IMR-90 (cell line): Measurements from ENCODE around the gene SLIT3. TPM values are rescaled to one million over a fixed set of nuclear protein-coding genes. Genes with fewer than 3 reads are reported as not detected.

Experiments
- ATAC-seq: fragments of 200-7000 bp; cut with Tn5 transposase; 2 replicates; pipeline ENCODE4 v1.9.1; 2020; ENCODE audit warnings: low read depth, mild to moderate bottlenecking, moderate library complexity
- BruUV-seq: library from RNA; stranded (reverse); fragments of 400-500 nt; replicated peaks from 2 replicates; lab custom pipeline; 2021; lab: Mats Ljungman, UMichigan
- CTCF ChIA-PET: fragments of 300-600 bp; formaldehyde crosslinking; extraction: SDS; loops from one replicate; lab custom pipeline; 2021; ENCODE audit warnings: antibody characterized with exemption; lab: Yijun Ruan, JAX
- POLR2A ChIA-PET: fragments of 300-600 bp; sonication (Branson Sonifier 250); formaldehyde crosslinking; loops from one replicate; lab custom pipeline; 2022; ENCODE audit warnings: antibody characterized with exemption; ENCODE audit not compliant: unreplicated experiment; lab: Charles Lee
- DNase-seq: peaks from one replicate; pipeline ENCODE4 v3.0.0; 2013
- H2AFZ ChIP-seq: replicated peaks from 2 replicates; pipeline ENCODE3; 2013; ENCODE audit warnings: low read length, mild to moderate bottlenecking; ENCODE audit not compliant: poor library complexity
- H2AK5ac ChIP-seq: 2 replicates; pipeline ENCODE4 v1.6.1; 2013; ENCODE audit warnings: low read depth, low read length, inconsistent platforms
- H2AK9ac ChIP-seq: replicated peaks from 2 replicates; pipeline ENCODE3; 2013; ENCODE audit warnings: mild to moderate bottlenecking, low read depth, low read length, moderate library complexity; ENCODE audit not compliant: poor library complexity
- H2BK120ac ChIP-seq: 2 replicates; pipeline ENCODE4 v1.6.1; 2013; ENCODE audit warnings: low read depth, low read length, inconsistent platforms
- H2BK15ac ChIP-seq: 3 replicates; pipeline ENCODE4 v1.6.1; 2013; ENCODE audit warnings: low read depth, low read length, inconsistent platforms
- H2BK20ac ChIP-seq: 2 replicates; pipeline ENCODE4 v1.6.1; 2013; ENCODE audit warnings: low read depth, mild to moderate bottlenecking, inconsistent platforms, low read length, moderate library complexity
- H2BK5ac ChIP-seq: 2 replicates; pipeline ENCODE4 v1.6.1; 2013; ENCODE audit warnings: mild to moderate bottlenecking, low read depth, low read length, inconsistent platforms; ENCODE audit not compliant: poor library complexity, severe bottlenecking
- H3K14ac ChIP-seq: replicated peaks from 2 replicates; pipeline ENCODE4 v1.6.1; 2013; ENCODE audit warnings: low read depth, low read length, inconsistent platforms
- H3K18ac ChIP-seq: 2 replicates; pipeline ENCODE4 v1.6.1; 2013; ENCODE audit warnings: low read depth, low read length, control low read depth
- H3K23ac ChIP-seq: 2 replicates; pipeline ENCODE4 v1.6.1; 2013; ENCODE audit warnings: low read depth, low read length, inconsistent platforms
- H3K27ac ChIP-seq: 2 replicates; pipeline ENCODE4 v1.5.1; 2013; ENCODE audit warnings: mild to moderate bottlenecking, control low read depth, low read length; ENCODE audit not compliant: insufficient read depth
- H3K27me3 ChIP-seq: 2 replicates; pipeline ENCODE4 v1.6.1; 2013; ENCODE audit warnings: low read length; ENCODE audit not compliant: control insufficient read depth, insufficient read depth
- H3K36me3 ChIP-seq: 2 replicates; pipeline ENCODE4 v1.6.1; 2013; ENCODE audit warnings: low read length, mixed read lengths; ENCODE audit not compliant: control insufficient read depth, insufficient read depth
- H3K4ac ChIP-seq: 2 replicates; pipeline ENCODE4 v1.6.1; 2013; ENCODE audit warnings: low read depth, low read length, inconsistent platforms
- H3K4me1 ChIP-seq: 2 replicates; pipeline ENCODE4 v1.6.1; 2013; ENCODE audit warnings: low read length, mixed read lengths; ENCODE audit not compliant: control insufficient read depth, insufficient read depth
- H3K4me2 ChIP-seq: 2 replicates; pipeline ENCODE4 v1.6.1; 2013; ENCODE audit warnings: low read depth, mild to moderate bottlenecking, control low read depth, low read length, moderate library complexity
- H3K4me3 ChIP-seq: 2 replicates; pipeline ENCODE4 v1.5.1; 2013; ENCODE audit warnings: low read depth, mild to moderate bottlenecking, control low read depth, low read length, moderate library complexity; ENCODE audit not compliant: insufficient read depth
- H3K56ac ChIP-seq: 2 replicates; pipeline ENCODE4 v1.6.1; 2013; ENCODE audit warnings: low read length, inconsistent platforms; ENCODE audit not compliant: insufficient read depth; ENCODE audit errors: extremely low read depth
- H3K79me1 ChIP-seq, 2 experiments: 2 replicates each; pipeline ENCODE4 v1.6.1; 2013; ENCODE audit warnings: low read length in 2 of 2, inconsistent platforms in 1 of 2, low read depth in 1 of 2
- H3K9ac ChIP-seq: 2 replicates; pipeline ENCODE4 v1.6.1; 2013; ENCODE audit warnings: low read depth, low read length, control low read depth
- H3K9me1 ChIP-seq: 2 replicates; pipeline ENCODE4 v1.6.1; 2013; ENCODE audit warnings: low read length, inconsistent platforms; ENCODE audit not compliant: insufficient read depth
- H3K9me3 ChIP-seq: 2 replicates; pipeline ENCODE4 v1.6.1; 2013; ENCODE audit warnings: low read length; ENCODE audit not compliant: control insufficient read depth, insufficient read depth
- H4K20me1 ChIP-seq: 2 replicates; pipeline ENCODE4 v1.6.1; 2013; ENCODE audit warnings: low read length, inconsistent platforms; ENCODE audit not compliant: insufficient read depth
- H4K5ac ChIP-seq: 2 replicates; pipeline ENCODE4 v1.6.1; 2013; ENCODE audit warnings: mild to moderate bottlenecking, low read depth, low read length, control low read depth
- H4K8ac ChIP-seq, 2 experiments: 2 replicates each; pipeline ENCODE4 v1.6.1; 2013; ENCODE audit warnings: low read depth in 2 of 2, low read length in 2 of 2, control low read depth in 1 of 2, inconsistent platforms in 1 of 2
- H4K91ac ChIP-seq: 2 replicates; pipeline ENCODE4 v1.6.1; 2013; ENCODE audit warnings: low read depth, low read length, inconsistent platforms; ENCODE audit not compliant: insufficient read depth
- BHLHE40 ChIP-seq: fragments of 150-350 bp; IDR thresholded peaks from 2 replicates; pipeline ENCODE4 v1.6.1; 2016; ENCODE audit warnings: mild to moderate bottlenecking, low read depth, low read length
- CEBPB ChIP-seq: IDR thresholded peaks from 2 replicates; pipeline ENCODE4 v1.6.1; 2012; ENCODE audit warnings: low read depth, low read length, improper control_type of control experiment
- CHD1 ChIP-seq: IDR thresholded peaks from 2 replicates; pipeline ENCODE4 v1.6.1; 2012; ENCODE audit warnings: low read depth, low read length, improper control_type of control experiment
- FOS ChIP-seq: fragments of 150-350 bp; IDR thresholded peaks from 2 replicates; pipeline ENCODE4 v1.6.1; 2016; ENCODE audit warnings: low read depth, low read length
- MAFK ChIP-seq: IDR thresholded peaks from 2 replicates; pipeline ENCODE4 v1.6.1; 2012; ENCODE audit warnings: low read depth, low read length, improper control_type of control experiment
- MAZ ChIP-seq: IDR thresholded peaks from 2 replicates; pipeline ENCODE4 v1.6.1; 2012; ENCODE audit warnings: low read depth, mild to moderate bottlenecking, low read length, improper control_type of control experiment, moderate library complexity, borderline replicate concordance
- MXI1 ChIP-seq: IDR thresholded peaks from 2 replicates; pipeline ENCODE4 v1.6.1; 2012; ENCODE audit warnings: low read depth, mild to moderate bottlenecking, low read length, moderate library complexity, borderline replicate concordance
- NFE2L2 ChIP-seq: fragments of 150-350 bp; IDR thresholded peaks from 2 replicates; pipeline ENCODE4 v1.6.1; 2016; ENCODE audit warnings: low read depth, mild to moderate bottlenecking, low read length
- POLR2A ChIP-seq: IDR thresholded peaks from 2 replicates; pipeline ENCODE4 v1.6.1; 2012; ENCODE audit warnings: mild to moderate bottlenecking, low read depth, low read length
- RAD21 ChIP-seq: IDR thresholded peaks from 2 replicates; pipeline ENCODE4 v1.6.1; 2012; ENCODE audit warnings: low read length, improper control_type of control experiment
- RCOR1 ChIP-seq: IDR thresholded peaks from 2 replicates; pipeline ENCODE4 v1.6.1; 2012; ENCODE audit warnings: mild to moderate bottlenecking, low read length, improper control_type of control experiment; ENCODE audit not compliant: insufficient replicate concordance
- RFX5 ChIP-seq: IDR thresholded peaks from 2 replicates; pipeline ENCODE4 v1.8.0; 2012; ENCODE audit warnings: low read depth, mild to moderate bottlenecking, low read length, moderate library complexity
- SMC3 ChIP-seq: fragments of 150-350 bp; IDR thresholded peaks from 2 replicates; pipeline ENCODE4 v1.6.1; 2016; ENCODE audit warnings: low read depth, mild to moderate bottlenecking, antibody characterized with exemption, low read length, moderate library complexity
- WGBS, 2 experiments: methylation state at CpG; one replicate each; pipeline versions ENCODE4 v1.1.5 to v1.1.7; 2013; ENCODE audit warnings: missing lambda C conversion rate in 2 of 2; ENCODE audit not compliant: insufficient read length in 1 of 2; ENCODE audit errors: extremely low coverage in 2 of 2; 5-methylcytosine and 5-hydroxymethylcytosine counted together
- dilution Hi-C: fragments of 300-500 bp; cut with HindIII; formaldehyde crosslinking; loops from one replicate; pipeline ENCODE4 v1.14.3; 2018; ENCODE audit warnings: low sequenced_read_pairs; ENCODE audit not compliant: unreplicated experiment
- in situ Hi-C: fragments of 300-500 bp; cut with MboI; formaldehyde crosslinking; loops from 3 replicates; pipeline ENCODE4 v1.14.3; 2019; ENCODE audit warnings: low sequenced_read_pairs, inconsistent platforms, mixed read lengths
- intact Hi-C: fragments of 100-400 bp; cut with micrococcal nuclease; formaldehyde crosslinking; loops from 2 replicates; pipeline ENCODE4 v1.10.0; 2022
- polyA plus RNA-seq, 3 experiments: library from polyadenylated mRNA; depleted of rRNA; stranded (reverse); fragments of >200 nt; gene quantifications; 2 replicates each; pipeline ENCODE4 v1.2.3, GENCODE V29; 2012; ENCODE audit warnings: low replicate concordance in 1 of 3
- total RNA-seq: library from RNA; depleted of rRNA; stranded (reverse); fragments of >200 nt; gene quantifications from 2 replicates; pipeline ENCODE4 v1.2.3, GENCODE V29; 2012
- TF ChIP-seq, protein P1 (sequence below): fragments of 150-350 bp; IDR thresholded peaks from 2 replicates; pipeline ENCODE4 v1.6.1; 2016; ENCODE audit warnings: low read depth, mild to moderate bottlenecking, low read length, moderate library complexity, borderline replicate concordance
- TF ChIP-seq, protein P2 (sequence below): conservative IDR thresholded peaks from 2 replicates; pipeline ENCODE4 v1.5.1; 2012; ENCODE audit warnings: mild to moderate bottlenecking, low read depth, low read length, improper control_type of control experiment
- TF ChIP-seq, protein P3 (sequence below): fragments of 150-350 bp; IDR thresholded peaks from 2 replicates; pipeline ENCODE4 v1.6.1; 2017; ENCODE audit warnings: mild to moderate bottlenecking, antibody characterized with exemption, low read length, low read depth

SLIT3 gene
- total and polyA plus RNA-seq, 2 of the 4 experiments (the other 2 are of a cell fraction): 0.18 to 0.50 TPM

DNA sequence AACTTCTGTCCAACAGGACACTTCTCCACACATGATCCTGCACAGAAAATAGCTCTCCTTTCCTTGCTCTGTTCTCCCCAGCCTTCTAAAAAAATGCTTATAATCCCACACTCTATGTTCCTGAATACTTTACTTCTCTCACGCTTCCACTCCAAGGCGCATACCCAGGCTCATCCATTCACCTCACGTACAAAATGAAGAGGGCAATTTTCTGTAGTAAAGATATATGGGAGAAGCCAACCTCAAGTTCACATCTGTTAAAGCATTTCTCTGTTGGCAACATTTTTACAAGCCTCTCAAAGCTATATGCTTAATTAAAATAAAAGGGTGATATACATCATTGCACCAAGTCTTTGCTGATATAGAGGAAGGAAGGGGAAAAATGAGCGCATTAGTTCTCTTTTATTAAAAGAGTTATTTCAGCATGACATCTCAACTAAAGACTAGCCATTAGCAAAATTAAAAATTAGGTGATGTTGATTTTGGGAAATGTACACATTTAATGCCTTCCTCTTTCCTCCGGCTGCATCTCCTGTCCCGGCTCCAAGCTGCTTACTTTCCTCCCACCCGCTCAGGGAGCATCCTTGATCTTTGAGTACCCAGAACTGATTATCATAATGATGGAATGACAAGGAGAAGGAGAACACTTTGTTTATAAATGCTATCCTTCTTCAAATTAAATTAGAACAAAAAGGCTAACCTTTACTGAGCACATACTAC is 379.6 kb downstream of the SLIT3 start:
- dilution Hi-C loops (no loop called here), in situ Hi-C loops (no loop called here), intact Hi-C loops (no loop called here)
- H3K36me3 ChIP-seq: no peaks in the 10 kb centered on the region
- no peaks in the 10 kb centered on the region for H3K79me1 ChIP-seq
- ATAC-seq: no peak
- no peak overlapping the region for H3K56ac ChIP-seq
- no peaks in the 10 kb centered on the region for H4K20me1 ChIP-seq
- H3K4me2 ChIP-seq: no peak overlapping the region
- no peak overlapping the region for H3K4ac ChIP-seq
- no CpG with 5 or more reads among the region's 7 CpGs for WGBS, 2 experiments
- H3K27ac ChIP-seq: no peak overlapping the region
- H4K91ac ChIP-seq: no peak overlapping the region
- no peak overlapping the region for H3K23ac ChIP-seq
- no peaks in the 10 kb centered on the region for H3K4me1 ChIP-seq
- H3K14ac ChIP-seq: no peak overlapping the region
- H2AFZ ChIP-seq: no peak overlapping the region
- H3K9me1 ChIP-seq: no peaks in the 10 kb centered on the region
- H3K9me3 ChIP-seq: no peaks in the 10 kb centered on the region
- H3K18ac ChIP-seq: no peak overlapping the region
- H2BK120ac ChIP-seq: no peak overlapping the region
- H2BK20ac ChIP-seq: no peak overlapping the region
- H2AK5ac ChIP-seq: no peak overlapping the region
- no peak overlapping the region for H2AK9ac ChIP-seq
- no peak overlapping the region for H3K4me3 ChIP-seq
- ChIA-PET POLR2A (no interaction called here), CTCF (interaction anchor here (0.9 kb wide), 1 partner anchor 15 kb away, joined by 3 read pairs; no protein-coding TSS in a partner anchor)
- no peak overlapping the region for H3K9ac ChIP-seq
- no peak overlapping the region for H2BK5ac ChIP-seq
- no peak overlapping the region for H4K8ac ChIP-seq
- H2BK15ac ChIP-seq: no peak overlapping the region
- no TSS peak for BruUV-seq
- H4K5ac ChIP-seq: no peak overlapping the region
- H3K27me3 ChIP-seq: no peaks in the 10 kb centered on the region
- DNase-seq: no peak
- TF ChIP-seq POLR2A: no peak
- TF ChIP-seq, protein P1, sequence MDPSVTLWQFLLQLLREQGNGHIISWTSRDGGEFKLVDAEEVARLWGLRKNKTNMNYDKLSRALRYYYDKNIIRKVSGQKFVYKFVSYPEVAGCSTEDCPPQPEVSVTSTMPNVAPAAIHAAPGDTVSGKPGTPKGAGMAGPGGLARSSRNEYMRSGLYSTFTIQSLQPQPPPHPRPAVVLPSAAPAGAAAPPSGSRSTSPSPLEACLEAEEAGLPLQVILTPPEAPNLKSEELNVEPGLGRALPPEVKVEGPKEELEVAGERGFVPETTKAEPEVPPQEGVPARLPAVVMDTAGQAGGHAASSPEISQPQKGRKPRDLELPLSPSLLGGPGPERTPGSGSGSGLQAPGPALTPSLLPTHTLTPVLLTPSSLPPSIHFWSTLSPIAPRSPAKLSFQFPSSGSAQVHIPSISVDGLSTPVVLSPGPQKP: no peak
- no peak for TF ChIP-seq FOS
- TF ChIP-seq MAZ: no peak
- no peak for TF ChIP-seq NFE2L2
- TF ChIP-seq RCOR1: no peak
- TF ChIP-seq CHD1: no peak
- TF ChIP-seq CEBPB: no peak
- no peak for TF ChIP-seq SMC3
- TF ChIP-seq RAD21: no peak
- TF ChIP-seq, protein P2, sequence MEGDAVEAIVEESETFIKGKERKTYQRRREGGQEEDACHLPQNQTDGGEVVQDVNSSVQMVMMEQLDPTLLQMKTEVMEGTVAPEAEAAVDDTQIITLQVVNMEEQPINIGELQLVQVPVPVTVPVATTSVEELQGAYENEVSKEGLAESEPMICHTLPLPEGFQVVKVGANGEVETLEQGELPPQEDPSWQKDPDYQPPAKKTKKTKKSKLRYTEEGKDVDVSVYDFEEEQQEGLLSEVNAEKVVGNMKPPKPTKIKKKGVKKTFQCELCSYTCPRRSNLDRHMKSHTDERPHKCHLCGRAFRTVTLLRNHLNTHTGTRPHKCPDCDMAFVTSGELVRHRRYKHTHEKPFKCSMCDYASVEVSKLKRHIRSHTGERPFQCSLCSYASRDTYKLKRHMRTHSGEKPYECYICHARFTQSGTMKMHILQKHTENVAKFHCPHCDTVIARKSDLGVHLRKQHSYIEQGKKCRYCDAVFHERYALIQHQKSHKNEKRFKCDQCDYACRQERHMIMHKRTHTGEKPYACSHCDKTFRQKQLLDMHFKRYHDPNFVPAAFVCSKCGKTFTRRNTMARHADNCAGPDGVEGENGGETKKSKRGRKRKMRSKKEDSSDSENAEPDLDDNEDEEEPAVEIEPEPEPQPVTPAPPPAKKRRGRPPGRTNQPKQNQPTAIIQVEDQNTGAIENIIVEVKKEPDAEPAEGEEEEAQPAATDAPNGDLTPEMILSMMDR: no peak
- TF ChIP-seq BHLHE40: no peak
- TF ChIP-seq RFX5: no peak
- no peak for TF ChIP-seq MXI1
- TF ChIP-seq MAFK: no peak
- TF ChIP-seq, protein P3, sequence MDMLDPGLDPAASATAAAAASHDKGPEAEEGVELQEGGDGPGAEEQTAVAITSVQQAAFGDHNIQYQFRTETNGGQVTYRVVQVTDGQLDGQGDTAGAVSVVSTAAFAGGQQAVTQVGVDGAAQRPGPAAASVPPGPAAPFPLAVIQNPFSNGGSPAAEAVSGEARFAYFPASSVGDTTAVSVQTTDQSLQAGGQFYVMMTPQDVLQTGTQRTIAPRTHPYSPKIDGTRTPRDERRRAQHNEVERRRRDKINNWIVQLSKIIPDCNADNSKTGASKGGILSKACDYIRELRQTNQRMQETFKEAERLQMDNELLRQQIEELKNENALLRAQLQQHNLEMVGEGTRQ: no peak
